NCI-H1048 (cell line): ENCODE results near the gene ADGB.
"Not testable (repeated sequence)": the region's sequence is repeated elsewhere in the genome, so short reads cannot be mapped to it uniquely, and the experiment has no call there.

Source experiments
- DNase-seq: peaks from one replicate; lab custom pipeline; 2025; lab: John Stamatoyannopoulos, UW

ADGB gene

GRCh38 chr6:146598772-146599405 lies at the start of gene ADGB:
Gene ADGB, plus strand, starts transcription at chr6:146598972. Its CDS starts 69 bp downstream, at chr6:146599041.
- DNase-seq: no peak

GRCh38 chr6:146550911-146551310 lies 47.9 kb upstream of the ADGB start:
- DNase-seq: no peak

- DNase-seq: no peak
Measured at GRCh38 chr6:146551545-146551944, 47.2 kb upstream of the ADGB start.

GRCh38 chr6:146553377-146554135 lies 45.2 kb upstream of the ADGB start:
- DNase-seq: no peak

GRCh38 chr6:146560607-146561006 lies 38.2 kb upstream of the ADGB start:
- no peak for DNase-seq

- DNase-seq: not testable (repeated sequence)
Measured at GRCh38 chr6:146566661-146567060, 32.1 kb upstream of the ADGB start.

- not testable (repeated sequence) for DNase-seq
Measured at GRCh38 chr6:146568619-146569018, 30.2 kb upstream of the ADGB start.

- DNase-seq: no peak
Measured at GRCh38 chr6:146574211-146574610, 24.6 kb upstream of the ADGB start.

- DNase-seq: no peak
Measured at GRCh38 chr6:146578054-146578453, 20.7 kb upstream of the ADGB start.

GRCh38 chr6:146581968-146582367 lies 16.8 kb upstream of the ADGB start:
- no peak for DNase-seq

- DNase-seq: no peak
Measured at GRCh38 chr6:146582857-146583256, 15.9 kb upstream of the ADGB start.

- DNase-seq: no peak
Measured at GRCh38 chr6:146583966-146584365, 14.8 kb upstream of the ADGB start.

- no peak for DNase-seq
Measured at GRCh38 chr6:146587459-146587858, 11.3 kb upstream of the ADGB start.

GRCh38 chr6:146590492-146590891 lies 8.3 kb upstream of the ADGB start:
- DNase-seq: no peak

GRCh38 chr6:146592451-146592850 lies 6.3 kb upstream of the ADGB start:
- no peak for DNase-seq

GRCh38 chr6:146593986-146594385 lies 4.8 kb upstream of the ADGB start:
- no peak for DNase-seq

- DNase-seq: no peak
Measured at GRCh38 chr6:146594495-146594894, 4.3 kb upstream of the ADGB start.

GRCh38 chr6:146595972-146596731 lies 2.6 kb upstream of the ADGB start:
- DNase-seq: no peak

- DNase-seq: no peak
Measured at GRCh38 chr6:146601352-146601751, 2.6 kb downstream of the ADGB start.

- DNase-seq: no peak
Measured at GRCh38 chr6:146602526-146602925, 3.8 kb downstream of the ADGB start.

GRCh38 chr6:146613947-146614346 lies 15.2 kb downstream of the ADGB start:
- DNase-seq: no peak

- DNase-seq: no peak
Measured at GRCh38 chr6:146620655-146621054, 21.9 kb downstream of the ADGB start.

- no peak for DNase-seq
Measured at GRCh38 chr6:146628350-146628749, 29.6 kb downstream of the ADGB start.
